Activated CD4-positive, alpha-beta T cell treated with anti-CD3 and anti-CD28 coated beads for 36 hours (primary cell): ENCODE measurements around the gene TP63. TPM values are rescaled to one million over a fixed set of nuclear protein-coding genes. Genes with fewer than 3 reads are reported as not detected.

Experiments used
- ATAC-seq: fragments of 200-7000 bp; cut with Tn5 transposase; one replicate; pipeline ENCODE4 v1.10.0; 2021; ENCODE audit warnings: mild to moderate bottlenecking, moderate library complexity
- CTCF ChIA-PET: fragments of 350-600 bp; sonication (Branson Sonifier 250); formaldehyde crosslinking; loops from one replicate; lab custom pipeline; 2021; ENCODE audit warnings: antibody characterized with exemption; lab: Charles Lee
- POLR2A ChIA-PET: fragments of 350-600 bp; sonication (Branson Sonifier 250); formaldehyde crosslinking; loops from one replicate; lab custom pipeline; 2021; ENCODE audit warnings: antibody characterized with exemption, inconsistent platforms; lab: Charles Lee
- DNase-seq: peaks from one replicate; pipeline ENCODE4 v3.0.0-alpha.2; 2020
- H3K27ac Mint-ChIP-seq: one replicate; pipeline ENCODE4 v1.8.0; 2021; ENCODE audit warnings: mixed read lengths
- H3K27me3 Mint-ChIP-seq: one replicate; pipeline ENCODE4 v1.8.0; 2021; ENCODE audit warnings: mixed read lengths
- H3K36me3 Mint-ChIP-seq: one replicate; pipeline ENCODE4 v1.8.0; 2021; ENCODE audit warnings: low read depth, mixed read lengths
- H3K4me1 Mint-ChIP-seq: one replicate; pipeline ENCODE4 v1.8.0; 2021; ENCODE audit warnings: mixed read lengths
- H3K4me3 Mint-ChIP-seq: one replicate; pipeline ENCODE4 v1.8.0; 2021; ENCODE audit warnings: mild to moderate bottlenecking, moderate library complexity, mixed read lengths
- H3K9me3 Mint-ChIP-seq: one replicate; pipeline ENCODE4 v1.8.0; 2021; ENCODE audit warnings: low read depth, mixed read lengths
- intact Hi-C, 2 experiments: fragments of 100-400 bp; cut with DNase I in 1 of 2; cut with micrococcal nuclease in 1 of 2; formaldehyde crosslinking; loops; one replicate each; pipeline versions ENCODE4 v1.14.2 to v1.15.1; 2022 to 2024; cut with DNase I, micrococcal nuclease
- total RNA-seq, 2 experiments: library from RNA; stranded (reverse); gene quantifications; one replicate each; pipeline ENCODE4 v1.2.3, GENCODE V29; 2021

TP63 gene
- total RNA-seq, 2 experiments from 2014 or later, result 0.33 to 0.46 TPM

DNA sequence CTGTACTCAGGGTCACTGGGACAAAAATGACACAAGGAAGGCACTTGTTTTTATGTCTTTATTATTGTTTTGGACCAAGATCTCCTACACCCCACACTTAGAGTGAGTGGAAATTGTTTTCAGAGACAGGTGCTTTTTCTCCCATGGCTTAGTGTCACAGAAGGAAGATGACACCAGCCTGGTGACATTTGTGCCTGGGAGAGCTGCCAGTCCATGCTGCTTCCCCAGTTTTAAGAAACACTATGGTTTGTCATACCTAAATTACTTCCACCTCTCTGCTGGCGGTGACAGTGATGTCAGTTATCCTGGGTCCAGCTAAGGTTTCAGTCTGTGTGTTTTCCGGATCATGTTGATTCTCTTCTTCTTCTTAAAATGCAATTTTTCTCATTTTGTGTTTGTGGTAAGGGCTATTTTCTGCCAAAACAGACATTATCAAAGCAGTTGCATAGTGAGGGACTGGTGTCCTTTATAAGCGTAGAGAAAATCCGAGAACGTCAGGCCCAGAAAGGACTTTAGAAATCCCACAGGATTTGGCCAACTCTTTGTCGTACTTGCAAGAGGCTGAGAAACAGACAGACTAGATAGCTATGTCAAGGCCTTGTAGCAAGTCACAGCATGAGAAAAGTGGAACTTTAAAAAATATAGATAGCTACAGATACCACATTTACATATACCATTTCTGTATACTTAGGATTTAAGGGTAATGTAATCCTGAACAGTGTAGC, 149.5 kb downstream of the TP63 start:
- Mint-ChIP-seq H3K4me3 (no peak overlapping the region), H3K36me3 (no peaks in the 10 kb centered on the region), H3K9me3 (no peaks in the 10 kb centered on the region), H3K4me1 (peaks cover 9% of the 10 kb centered on the region), H3K27ac (no peak overlapping the region), H3K27me3 (no peaks in the 10 kb centered on the region)
- DNase-seq (no peak), ATAC-seq (no peak)
- intact Hi-C loops, result no loop called here
- ChIA-PET POLR2A (interaction anchor here (0.7 kb wide), 1 partner anchor 9 kb away, joined by 3 read pairs; no protein-coding TSS in a partner anchor), CTCF (interaction anchor here (0.7 to 0.9 kb wide), 2 partner anchors 164 to 691 kb away, joined by 3 read pairs; no protein-coding TSS in a partner anchor)

GRCh38 chr3:189781415-189781814, 150.2 kb downstream of the TP63 start:
- ATAC-seq (no peak), DNase-seq (no peak)
- intact Hi-C loops, result no loop called here
- no peak overlapping the region for H3K4me3 Mint-ChIP-seq
- no peak overlapping the region for H3K27ac Mint-ChIP-seq
- ChIA-PET POLR2A (interaction anchor here (0.7 kb wide), 1 partner anchor 9 kb away, joined by 3 read pairs; no protein-coding TSS in a partner anchor), CTCF (no interaction called here)
- H3K27me3 Mint-ChIP-seq, result no peaks in the 10 kb centered on the region
- peaks cover 9% of the 10 kb centered on the region for H3K4me1 Mint-ChIP-seq
- no peaks in the 10 kb centered on the region for H3K9me3 Mint-ChIP-seq
- no peaks in the 10 kb centered on the region for H3K36me3 Mint-ChIP-seq

DNA sequence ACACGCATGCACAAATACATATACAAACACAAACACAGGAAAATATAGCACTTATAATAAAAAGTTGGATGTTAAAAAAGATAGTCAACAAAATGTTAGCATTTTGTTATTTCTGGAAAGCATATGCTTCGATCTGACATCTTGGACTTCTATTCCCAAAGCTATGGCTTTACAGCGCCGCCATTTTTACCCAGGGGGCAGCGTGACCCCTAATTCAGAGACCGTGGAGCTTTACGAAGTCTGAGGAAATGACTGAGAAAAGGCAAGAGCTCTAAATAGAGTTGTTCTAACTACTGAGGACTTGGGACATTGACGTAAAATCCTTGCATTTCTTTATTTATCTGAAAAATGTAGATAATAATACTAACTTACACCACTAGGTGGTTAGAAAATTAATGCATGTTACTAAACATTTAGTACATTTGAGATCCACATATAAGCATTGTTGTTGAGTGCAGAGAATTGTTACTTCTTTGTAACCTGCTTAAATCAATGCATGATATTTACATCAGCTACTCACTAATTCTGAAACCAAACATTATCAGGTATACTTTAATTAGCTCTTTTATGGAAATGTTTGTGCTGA, 155.4 kb downstream of the TP63 start:
- POLR2A ChIA-PET, result no interaction called here
- no peaks in the 10 kb centered on the region for H3K27me3 Mint-ChIP-seq
- H3K4me3 Mint-ChIP-seq, result no peak overlapping the region
- no peak for ATAC-seq
- H3K9me3 Mint-ChIP-seq, result no peaks in the 10 kb centered on the region
- peaks cover 9% of the 10 kb centered on the region for H3K4me1 Mint-ChIP-seq
- H3K36me3 Mint-ChIP-seq, result no peaks in the 10 kb centered on the region
- no peak for DNase-seq
- CTCF ChIA-PET, result interaction anchor here (0.6 to 1.3 kb wide), 4 partner anchors 9 to 418 kb away, joined by 3 to 6 read pairs (median 3); no protein-coding TSS in a partner anchor
- intact Hi-C loops, result loop anchor here in 1 of 2 experiments (5.0 kb wide), 1 partner anchor 161 kb away; no protein-coding TSS in a partner anchor
- H3K27ac Mint-ChIP-seq, result no peak overlapping the region

GRCh38 chr3:189787191-189787590, 156.0 kb downstream of the TP63 start:
- Mint-ChIP-seq H3K27me3 (no peaks in the 10 kb centered on the region), H3K27ac (no peak overlapping the region), H3K36me3 (no peaks in the 10 kb centered on the region), H3K4me3 (no peak overlapping the region), H3K9me3 (no peaks in the 10 kb centered on the region), H3K4me1 (peaks cover 9% of the 10 kb centered on the region)
- intact Hi-C loops, result loop anchor here in 1 of 2 experiments (5.0 kb wide), 1 partner anchor 160 kb away; no protein-coding TSS in a partner anchor
- POLR2A ChIA-PET, result no interaction called here
- CTCF ChIA-PET, result interaction anchor here (0.5 to 1.3 kb wide), 5 partner anchors 9 to 1143 kb away, joined by 3 to 6 read pairs (median 3); no protein-coding TSS in a partner anchor
- ATAC-seq (no peak), DNase-seq (no peak)

DNA sequence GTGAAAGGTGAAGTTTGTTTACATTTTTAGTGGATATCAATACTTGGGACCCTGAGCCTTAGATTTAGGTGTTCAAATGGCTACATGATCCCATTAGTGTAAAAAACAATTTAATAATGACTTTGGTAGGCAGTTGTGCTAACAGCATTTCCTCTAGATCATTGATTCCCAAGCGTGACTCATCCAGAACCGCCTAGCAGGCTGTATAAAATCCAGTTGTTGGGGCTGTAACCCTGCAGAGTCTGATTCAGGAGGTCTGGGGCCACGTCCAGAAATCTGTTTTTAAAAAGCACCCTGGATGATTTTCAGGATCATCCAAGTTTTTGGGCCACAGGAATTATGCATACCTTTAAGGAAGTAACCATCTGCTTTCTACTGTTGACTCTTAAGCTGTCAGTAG, 156.4 kb downstream of the TP63 start:
- ATAC-seq, result no peak
- CTCF ChIA-PET, result interaction anchor here (0.5 to 1.3 kb wide), 3 partner anchors 8 to 1143 kb away, joined by 3 to 6 read pairs (median 3); no protein-coding TSS in a partner anchor
- Mint-ChIP-seq H3K36me3 (no peaks in the 10 kb centered on the region), H3K27me3 (no peaks in the 10 kb centered on the region), H3K4me1 (peaks cover 9% of the 10 kb centered on the region), H3K4me3 (no peak overlapping the region), H3K27ac (no peak overlapping the region), H3K9me3 (no peaks in the 10 kb centered on the region)
- no peak for DNase-seq
- intact Hi-C loops, result loop anchor here in 1 of 2 experiments (5.0 kb wide), 1 partner anchor 160 kb away; no protein-coding TSS in a partner anchor
- POLR2A ChIA-PET, result no interaction called here

GRCh38 chr3:189789432-189789831, 158.2 kb downstream of the TP63 start:
- ChIA-PET POLR2A (no interaction called here), CTCF (no interaction called here)
- no peaks in the 10 kb centered on the region for H3K9me3 Mint-ChIP-seq
- DNase-seq (no peak), ATAC-seq (no peak)
- no peak overlapping the region for H3K27ac Mint-ChIP-seq
- H3K4me3 Mint-ChIP-seq, result no peak overlapping the region
- intact Hi-C loops, result loop anchor here in 1 of 2 experiments (5.0 kb wide), 1 partner anchor 158 kb away; no protein-coding TSS in a partner anchor
- H3K36me3 Mint-ChIP-seq, result no peaks in the 10 kb centered on the region
- no peaks in the 10 kb centered on the region for H3K27me3 Mint-ChIP-seq
- peaks cover 9% of the 10 kb centered on the region for H3K4me1 Mint-ChIP-seq

DNA sequence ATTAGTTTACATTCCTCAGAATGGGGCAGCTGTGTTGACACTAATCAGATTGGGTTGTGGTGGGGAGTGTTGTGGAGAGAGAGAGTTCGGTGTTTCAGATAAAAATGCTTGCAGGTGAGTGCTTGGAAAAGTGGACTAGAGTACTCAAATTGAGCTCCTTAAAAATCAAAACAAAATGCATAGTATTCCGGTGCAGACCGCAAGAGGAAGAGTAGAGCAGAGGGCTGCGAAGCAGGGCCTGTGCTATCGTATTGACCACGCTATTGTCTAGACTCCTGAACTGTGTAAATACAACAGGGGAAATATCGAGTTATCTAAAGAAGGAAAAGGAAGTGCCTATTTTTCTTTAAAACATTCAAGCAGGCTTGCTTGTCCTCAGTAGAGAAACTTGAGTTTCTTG, 159.5 kb downstream of the TP63 start:
- ChIA-PET CTCF (interaction anchor here (0.5 to 0.9 kb wide), 2 partner anchors 12 to 263 kb away, joined by 4 read pairs; no protein-coding TSS in a partner anchor), POLR2A (no interaction called here)
- DNase-seq (no peak), ATAC-seq (no peak)
- no peaks in the 10 kb centered on the region for H3K36me3 Mint-ChIP-seq
- intact Hi-C loops, result no loop called here
- H3K27me3 Mint-ChIP-seq, result no peaks in the 10 kb centered on the region
- no peak overlapping the region for H3K27ac Mint-ChIP-seq
- H3K4me3 Mint-ChIP-seq, result no peak overlapping the region
- H3K4me1 Mint-ChIP-seq, result peaks cover 18% of the 10 kb centered on the region
- no peaks in the 10 kb centered on the region for H3K9me3 Mint-ChIP-seq

DNA sequence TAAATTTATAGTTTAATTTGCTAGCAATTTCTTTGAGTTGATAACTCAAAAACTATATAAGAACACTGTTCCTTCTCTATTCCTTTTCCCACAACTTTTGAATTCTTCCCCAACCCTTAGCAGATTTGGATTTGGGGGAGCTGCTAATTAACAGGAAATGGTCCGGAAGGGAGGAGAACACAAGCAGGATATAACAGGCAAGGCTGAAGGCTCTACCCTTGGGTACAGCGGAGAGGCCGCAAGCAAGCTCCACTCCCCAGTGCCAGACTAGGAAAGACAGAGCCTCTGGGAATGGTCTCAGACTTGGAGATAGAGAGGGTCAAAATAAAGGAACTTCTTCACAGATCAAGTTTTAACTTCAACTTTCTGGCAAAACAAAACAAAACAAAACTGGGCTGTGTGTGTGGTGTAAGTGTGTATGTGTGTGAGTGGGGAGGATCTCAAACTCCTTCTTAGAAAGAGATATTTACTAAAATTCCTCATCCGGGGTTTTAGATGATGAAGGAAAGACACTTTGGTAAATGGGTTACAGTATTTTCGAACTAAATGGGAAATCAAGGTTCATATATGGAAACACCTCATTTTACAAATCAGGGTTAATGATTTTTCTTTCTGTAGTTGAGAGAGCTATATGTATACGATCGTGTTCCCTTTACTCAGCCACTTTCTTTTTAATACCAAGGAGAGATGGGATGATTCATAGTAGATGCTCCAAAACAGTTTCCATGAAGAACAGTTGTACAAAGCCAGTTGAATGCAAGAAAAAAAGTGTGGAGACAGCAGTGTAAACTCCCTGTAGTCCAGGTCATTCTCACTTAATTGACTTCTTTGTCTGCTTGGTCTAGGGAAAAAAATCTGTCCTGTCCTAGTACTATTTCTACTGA, 161.1 kb downstream of the TP63 start:
- no peak overlapping the region for H3K27ac Mint-ChIP-seq
- H3K4me3 Mint-ChIP-seq, result no peak overlapping the region
- no peaks in the 10 kb centered on the region for H3K27me3 Mint-ChIP-seq
- no peaks in the 10 kb centered on the region for H3K36me3 Mint-ChIP-seq
- POLR2A ChIA-PET, result no interaction called here
- DNase-seq (no peak), ATAC-seq (no peak)
- H3K4me1 Mint-ChIP-seq, result peaks cover 18% of the 10 kb centered on the region
- CTCF ChIA-PET, result no interaction called here
- intact Hi-C loops, result no loop called here
- no peaks in the 10 kb centered on the region for H3K9me3 Mint-ChIP-seq

DNA sequence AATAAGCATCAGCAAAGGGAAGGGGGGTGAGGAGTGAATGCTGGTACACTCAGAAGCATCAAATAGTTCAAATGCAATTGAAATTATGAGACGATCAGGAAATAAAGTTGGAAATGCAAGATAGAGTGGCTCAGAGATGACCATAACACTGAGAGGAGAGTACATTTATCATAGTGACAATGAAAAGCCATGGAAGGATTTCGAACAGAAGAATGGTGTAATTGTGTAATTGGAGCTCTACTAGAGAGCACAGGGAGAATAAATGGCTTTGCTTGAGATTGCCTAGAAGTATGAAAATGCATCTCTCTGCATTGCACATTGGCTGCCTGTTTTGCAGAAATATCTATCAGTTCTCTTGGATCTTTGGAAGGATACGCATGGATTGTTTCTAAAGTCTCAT, 163.3 kb downstream of the TP63 start:
- intact Hi-C loops, result no loop called here
- ChIA-PET CTCF (no interaction called here), POLR2A (no interaction called here)
- Mint-ChIP-seq H3K9me3 (no peaks in the 10 kb centered on the region), H3K36me3 (no peaks in the 10 kb centered on the region), H3K4me1 (peaks cover 18% of the 10 kb centered on the region), H3K27ac (no peak overlapping the region), H3K4me3 (no peak overlapping the region), H3K27me3 (no peaks in the 10 kb centered on the region)
- DNase-seq (no peak), ATAC-seq (no peak)

DNA sequence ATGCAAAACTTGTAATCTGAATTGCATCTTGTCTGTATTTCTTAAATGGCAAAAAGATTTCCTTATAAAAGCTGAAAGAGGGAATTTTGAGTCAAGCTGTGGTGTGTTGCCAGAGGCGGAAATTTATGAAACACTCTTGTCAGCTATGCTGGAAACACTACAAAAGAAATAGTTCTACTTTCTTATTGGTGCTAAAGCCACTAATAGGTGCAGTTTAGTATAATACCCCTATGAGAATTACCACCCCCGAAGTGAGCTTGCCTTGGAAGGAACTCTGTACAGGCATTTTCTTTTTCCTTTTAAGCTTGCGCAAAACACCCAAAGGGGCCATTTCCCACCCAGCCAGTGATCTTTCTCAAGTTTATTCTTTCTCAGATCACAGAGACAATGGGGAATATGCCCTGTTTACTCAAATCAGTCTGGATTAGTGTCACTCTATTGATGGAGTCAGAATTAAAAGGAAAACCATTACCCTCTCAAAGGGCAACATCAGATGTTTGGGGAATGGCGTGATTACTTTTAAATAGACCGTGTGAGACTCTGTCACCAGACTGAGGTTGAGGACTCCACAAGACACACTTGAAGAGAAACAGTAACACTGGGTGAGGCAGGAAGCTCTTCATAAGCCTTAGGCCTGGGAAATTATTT, 166.0 kb downstream of the TP63 start:
- ChIA-PET CTCF (interaction anchor here (0.6 to 1.5 kb wide), 2 partner anchors 12 to 112 kb away, joined by 3 to 4 read pairs; no protein-coding TSS in a partner anchor), POLR2A (no interaction called here)
- Mint-ChIP-seq H3K36me3 (no peaks in the 10 kb centered on the region), H3K4me3 (no peak overlapping the region), H3K27ac (no peak overlapping the region), H3K27me3 (no peaks in the 10 kb centered on the region), H3K9me3 (no peaks in the 10 kb centered on the region), H3K4me1 (peaks cover 9% of the 10 kb centered on the region)
- DNase-seq, result no peak
- intact Hi-C loops, result no loop called here
- no peak for ATAC-seq
